SK-N-MC (cell line): ENCODE results near the gene CHEK2.

ENCODE experiments used
- EZH2 ChIP-seq: fragments of 200-600 bp; sonication (generic); IDR thresholded peaks from one replicate; pipeline ENCODE4 v1.6.1; 2017; ENCODE audit warnings: antibody characterized with exemption
- FOXP2 ChIP-seq: optimal IDR thresholded peaks from 2 replicates; pipeline ENCODE3; 2011; ENCODE audit warnings: mild to moderate bottlenecking, moderate library complexity; ENCODE audit not compliant: insufficient read depth; ENCODE audit errors: extremely low read length, control extremely low read depth

GRCh38 chr22:28772633-28773460 lies 31.2 kb upstream of the CHEK2 start, which contains the start of gene CCDC117:
- TF ChIP-seq EZH2: no peak
- TF ChIP-seq FOXP2: no peak
